H9 (cell line): ENCODE results near the gene MRPS31. TPM values are rescaled to one million over a fixed set of nuclear protein-coding genes. Genes with fewer than 3 reads are reported as not detected.
"Not testable (repeated sequence)": the region's sequence is repeated elsewhere in the genome, so short reads cannot be mapped to it uniquely, and the experiment has no call there.

ENCODE experiments used
- DNase-seq: peaks from one replicate; pipeline ENCODE4 v3.0.0-alpha.2; 2017
- H2AFZ ChIP-seq: one replicate; pipeline ENCODE4 v1.6.1; 2013; ENCODE audit warnings: mild to moderate bottlenecking, low read length, control low read depth, moderate library complexity
- H2AK5ac ChIP-seq: 2 replicates; pipeline ENCODE4 v1.6.1; 2013; ENCODE audit warnings: low read length, control low read depth, mixed read lengths; ENCODE audit not compliant: insufficient read length
- H2BK120ac ChIP-seq: one replicate; pipeline ENCODE4 v1.6.1; 2013; ENCODE audit warnings: low read depth, mild to moderate bottlenecking, low read length, control low read depth, inconsistent platforms; ENCODE audit not compliant: poor library complexity, severe bottlenecking
- H2BK12ac ChIP-seq: 2 replicates; pipeline ENCODE4 v1.6.1; 2013; ENCODE audit warnings: low read length, control low read depth, mixed read lengths, low read depth; ENCODE audit not compliant: insufficient read length
- H2BK15ac ChIP-seq: 2 replicates; pipeline ENCODE4 v1.6.1; 2013; ENCODE audit warnings: low read depth, low read length, control low read depth
- H2BK20ac ChIP-seq: one replicate; pipeline ENCODE4 v1.6.1; 2013; ENCODE audit warnings: low read depth, mild to moderate bottlenecking, low read length, control low read depth, inconsistent platforms; ENCODE audit not compliant: poor library complexity, severe bottlenecking
- H2BK5ac ChIP-seq: 2 replicates; pipeline ENCODE4 v1.6.1; 2013; ENCODE audit warnings: low read length, control low read depth, mixed read lengths; ENCODE audit not compliant: insufficient read length
- H3K14ac ChIP-seq: 2 replicates; pipeline ENCODE4 v1.6.1; 2013; ENCODE audit warnings: low read length, control low read depth; ENCODE audit not compliant: insufficient read depth
- H3K18ac ChIP-seq: 2 replicates; pipeline ENCODE4 v1.6.1; 2013; ENCODE audit warnings: low read depth, mild to moderate bottlenecking, mixed read lengths, low read length, control low read depth; ENCODE audit not compliant: insufficient read length
- H3K23ac ChIP-seq: 2 replicates; pipeline ENCODE4 v1.6.1; 2013; ENCODE audit warnings: low read length, control low read depth, mixed read lengths, low read depth; ENCODE audit not compliant: insufficient read length
- H3K23me2 ChIP-seq: 2 replicates; pipeline ENCODE4 v1.6.1; 2013; ENCODE audit warnings: low read depth, mild to moderate bottlenecking, mixed read lengths, low read length, control low read depth; ENCODE audit not compliant: insufficient read length, poor library complexity, severe bottlenecking
- H3K27ac ChIP-seq: 2 replicates; pipeline ENCODE4 v1.5.1; 2013; ENCODE audit warnings: low read length, control low read depth, mixed read lengths, low read depth; ENCODE audit not compliant: insufficient read length
- H3K27me3 ChIP-seq: 2 replicates; pipeline ENCODE4 v1.6.1; 2013; ENCODE audit warnings: low read length, control low read depth, inconsistent platforms; ENCODE audit not compliant: insufficient read depth
- H3K4ac ChIP-seq: 2 replicates; pipeline ENCODE4 v1.6.1; 2013; ENCODE audit warnings: low read depth, mild to moderate bottlenecking, control low read depth, inconsistent platforms, low read length, moderate library complexity
- H3K4me1 ChIP-seq: 2 replicates; pipeline ENCODE4 v1.6.1; 2013; ENCODE audit warnings: low read length, control low read depth, inconsistent platforms; ENCODE audit not compliant: insufficient read depth
- H3K4me2 ChIP-seq: 2 replicates; pipeline ENCODE4 v1.6.1; 2013; ENCODE audit warnings: low read length, control low read depth, mixed read lengths; ENCODE audit not compliant: insufficient read length, insufficient read depth
- H3K56ac ChIP-seq: 2 replicates; pipeline ENCODE4 v1.6.1; 2013; ENCODE audit warnings: low read depth, mild to moderate bottlenecking, mixed read lengths, low read length, control low read depth; ENCODE audit not compliant: insufficient read length
- H3K79me1 ChIP-seq: 2 replicates; pipeline ENCODE4 v1.6.1; 2013; ENCODE audit warnings: low read depth, mild to moderate bottlenecking, moderate library complexity, low read length, control low read depth, inconsistent platforms; ENCODE audit not compliant: insufficient read depth, poor library complexity, severe bottlenecking
- H3K79me2 ChIP-seq: 2 replicates; pipeline ENCODE4 v1.6.1; 2013; ENCODE audit warnings: low read length, control low read depth, inconsistent platforms; ENCODE audit not compliant: insufficient read depth
- H3K9ac ChIP-seq: 2 replicates; pipeline ENCODE4 v1.6.1; 2013; ENCODE audit warnings: low read length, control low read depth, mixed read lengths; ENCODE audit not compliant: insufficient read length; ENCODE audit errors: extremely low read depth
- H3K9me3 ChIP-seq: one replicate; pipeline ENCODE4 v1.6.1; 2013; ENCODE audit warnings: low read depth, low read length, inconsistent platforms; ENCODE audit not compliant: control insufficient read depth
- H3T11ph ChIP-seq: one replicate; pipeline ENCODE4 v1.6.1; 2013; ENCODE audit warnings: mild to moderate bottlenecking, low read length, control low read depth, inconsistent platforms
- H4K20me1 ChIP-seq: one replicate; pipeline ENCODE4 v1.6.1; 2013; ENCODE audit not compliant: control insufficient read depth, insufficient read length, insufficient read depth
- H4K5ac ChIP-seq: 2 replicates; pipeline ENCODE4 v1.6.1; 2013; ENCODE audit warnings: low read depth, mild to moderate bottlenecking, mixed read lengths, low read length, control low read depth; ENCODE audit not compliant: insufficient read length
- H4K8ac ChIP-seq: replicated peaks from 2 replicates; pipeline ENCODE4 v1.6.1; 2013; ENCODE audit warnings: low read length, control low read depth, mixed read lengths, low read depth; ENCODE audit not compliant: insufficient read length
- H4K91ac ChIP-seq: 2 replicates; pipeline ENCODE4 v1.6.1; 2013; ENCODE audit warnings: low read depth, mild to moderate bottlenecking, moderate library complexity, mixed read lengths, low read length, control low read depth; ENCODE audit not compliant: insufficient read length
- H3K27ac Mint-ChIP-seq, 3 experiments: 2 replicates in 2 of 3; 3 replicates in 1 of 3; pipeline ENCODE4 v1.8.0; 2020 to 2021; ENCODE audit warnings: mixed read lengths in 3 of 3, mild to moderate bottlenecking in 1 of 3, moderate library complexity in 1 of 3
- H3K27me3 Mint-ChIP-seq: 2 replicates; pipeline ENCODE4 v1.8.0; 2021; ENCODE audit warnings: low read depth, mild to moderate bottlenecking, moderate library complexity, mixed read lengths
- H3K36me3 Mint-ChIP-seq, 3 experiments: 2 replicates in 2 of 3; 3 replicates in 1 of 3; pipeline ENCODE4 v1.8.0; 2020 to 2021; ENCODE audit warnings: low read depth in 3 of 3, mixed read lengths in 3 of 3; ENCODE audit not compliant: insufficient read depth in 1 of 3
- H3K4me1 Mint-ChIP-seq, 2 experiments: 2 replicates each; pipeline ENCODE4 v1.8.0; 2020; ENCODE audit warnings: mixed read lengths in 2 of 2
- H3K4me3 Mint-ChIP-seq, 2 experiments: 2 replicates in 1 of 2; 3 replicates in 1 of 2; pipeline ENCODE4 v1.8.0; 2020 to 2021; ENCODE audit warnings: mild to moderate bottlenecking in 2 of 2, mixed read lengths in 2 of 2, moderate library complexity in 1 of 2
- H3K9me3 Mint-ChIP-seq, 2 experiments: 2 replicates in 1 of 2; 3 replicates in 1 of 2; pipeline ENCODE4 v1.8.0; 2020; ENCODE audit warnings: mild to moderate bottlenecking in 2 of 2, mixed read lengths in 2 of 2, moderate library complexity in 1 of 2
- WGBS: extraction: QIAGEN DNeasy Blood & Tissue Kit; methylation state at CpG from one replicate; pipeline ENCODE4 v1.1.7; 2013; ENCODE audit warnings: missing lambda C conversion rate, low lambda C conversion rate, mixed read lengths; ENCODE audit not compliant: insufficient read length; ENCODE audit errors: extremely low coverage; 5-methylcytosine and 5-hydroxymethylcytosine counted together
- total RNA-seq: library from RNA; stranded (reverse); gene quantifications from 2 replicates; pipeline ENCODE4 v1.2.1, GENCODE V29; 2021
- TF ChIP-seq, protein P1 (sequence below): fragments of 200-600 bp; sonication (generic); conservative IDR thresholded peaks from 3 replicates; pipeline ENCODE4 v1.8.0; 2021; ENCODE audit warnings: antibody characterized with exemption, mild to moderate bottlenecking

Gene MRPS31
- total RNA-seq, 1 experiment from 2014 or later, result 27.3 TPM

DNA sequence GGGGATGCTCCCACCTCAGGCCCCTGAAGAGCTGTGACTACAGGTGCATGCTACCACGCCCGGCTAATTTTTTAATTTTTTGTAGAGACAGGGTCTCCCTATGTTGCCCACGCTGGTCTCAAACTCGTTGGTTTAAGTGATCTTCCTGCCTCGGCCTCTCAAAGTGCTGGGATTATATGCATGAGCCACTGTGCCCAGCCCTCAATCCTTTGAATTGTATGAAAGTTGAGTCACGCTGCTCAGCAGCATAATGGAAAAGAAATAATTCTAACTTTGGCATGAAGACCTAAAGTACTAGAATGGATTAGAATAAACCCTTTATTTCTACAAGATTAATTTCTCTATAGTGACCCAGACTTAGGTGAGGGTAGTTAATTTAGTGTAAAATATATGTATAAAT, 42.4 kb downstream of the MRPS31 start:
- no peaks in the 10 kb centered on the region for H3K27me3 ChIP-seq
- no peak overlapping the region for H2BK5ac ChIP-seq
- H3K18ac ChIP-seq, result no peak overlapping the region
- H3K4ac ChIP-seq, result no peak overlapping the region
- H3K79me1 ChIP-seq, result no peaks in the 10 kb centered on the region
- H4K91ac ChIP-seq, result no peak overlapping the region
- H3K14ac ChIP-seq, result no peak overlapping the region
- no peak overlapping the region for H3K27ac Mint-ChIP-seq
- H3K56ac ChIP-seq, result no peak overlapping the region
- H3K79me2 ChIP-seq, result no peaks in the 10 kb centered on the region
- no peak overlapping the region for H3K27ac ChIP-seq
- no peaks in the 10 kb centered on the region for H3K4me1 Mint-ChIP-seq
- H2AFZ ChIP-seq, result no peak overlapping the region
- H3K9ac ChIP-seq, result no peak overlapping the region
- no peak overlapping the region for H2BK15ac ChIP-seq
- H3K4me2 ChIP-seq, result no peak overlapping the region
- DNase-seq, result no peak
- peaks cover 3 to 17% (median 17%) of the 10 kb centered on the region in 3 experiments; a peak in 5 of 7 replicates for H3K36me3 Mint-ChIP-seq
- H3K4me1 ChIP-seq, result no peaks in the 10 kb centered on the region
- no peaks in the 10 kb centered on the region for H3K9me3 ChIP-seq
- TF ChIP-seq, protein P1, sequence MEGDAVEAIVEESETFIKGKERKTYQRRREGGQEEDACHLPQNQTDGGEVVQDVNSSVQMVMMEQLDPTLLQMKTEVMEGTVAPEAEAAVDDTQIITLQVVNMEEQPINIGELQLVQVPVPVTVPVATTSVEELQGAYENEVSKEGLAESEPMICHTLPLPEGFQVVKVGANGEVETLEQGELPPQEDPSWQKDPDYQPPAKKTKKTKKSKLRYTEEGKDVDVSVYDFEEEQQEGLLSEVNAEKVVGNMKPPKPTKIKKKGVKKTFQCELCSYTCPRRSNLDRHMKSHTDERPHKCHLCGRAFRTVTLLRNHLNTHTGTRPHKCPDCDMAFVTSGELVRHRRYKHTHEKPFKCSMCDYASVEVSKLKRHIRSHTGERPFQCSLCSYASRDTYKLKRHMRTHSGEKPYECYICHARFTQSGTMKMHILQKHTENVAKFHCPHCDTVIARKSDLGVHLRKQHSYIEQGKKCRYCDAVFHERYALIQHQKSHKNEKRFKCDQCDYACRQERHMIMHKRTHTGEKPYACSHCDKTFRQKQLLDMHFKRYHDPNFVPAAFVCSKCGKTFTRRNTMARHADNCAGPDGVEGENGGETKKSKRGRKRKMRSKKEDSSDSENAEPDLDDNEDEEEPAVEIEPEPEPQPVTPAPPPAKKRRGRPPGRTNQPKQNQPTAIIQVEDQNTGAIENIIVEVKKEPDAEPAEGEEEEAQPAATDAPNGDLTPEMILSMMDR, result no peak
- no peak overlapping the region for H2BK120ac ChIP-seq
- H3K9me3 Mint-ChIP-seq, result no peaks in the 10 kb centered on the region
- H4K8ac ChIP-seq, result no peak overlapping the region
- H3K27me3 Mint-ChIP-seq, result no peaks in the 10 kb centered on the region
- no peak overlapping the region for H3K4me3 Mint-ChIP-seq
- H2BK12ac ChIP-seq, result no peak overlapping the region
- H2BK20ac ChIP-seq, result no peak overlapping the region
- H3K23ac ChIP-seq, result no peak overlapping the region
- H3K23me2 ChIP-seq, result no peaks in the 10 kb centered on the region
- no peak overlapping the region for H3T11ph ChIP-seq
- no peak overlapping the region for H4K5ac ChIP-seq
- no peak overlapping the region for H2AK5ac ChIP-seq
- no peaks in the 10 kb centered on the region for H4K20me1 ChIP-seq
- no CpG with 5 or more reads among the region's 6 CpGs for WGBS

DNA sequence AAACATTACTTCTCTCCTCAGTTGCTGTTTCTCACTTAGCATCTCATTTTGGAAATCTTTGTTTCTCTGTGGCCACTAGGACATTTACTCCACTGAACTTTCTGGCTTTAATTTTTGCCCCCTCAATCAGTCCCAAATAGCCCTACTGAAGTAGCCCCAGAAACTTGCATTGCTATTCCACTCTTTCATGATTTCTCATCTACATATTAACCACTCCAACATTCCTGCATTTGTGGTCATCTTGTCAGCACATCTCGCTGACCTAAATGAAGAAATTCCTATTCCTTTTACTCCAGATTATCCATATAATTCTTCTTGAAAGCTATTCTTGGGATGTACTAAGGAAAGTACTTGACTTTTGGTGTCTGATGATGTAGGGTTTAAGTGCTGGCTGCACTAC, 56.6 kb downstream of the MRPS31 start:
- not testable (repeated sequence) for H4K20me1 ChIP-seq, H3K18ac ChIP-seq, H2BK15ac ChIP-seq, H4K91ac ChIP-seq, H3K4me1 ChIP-seq, H3K79me1 ChIP-seq, H2BK12ac ChIP-seq, H2BK5ac ChIP-seq, H2BK120ac ChIP-seq, H3K4me3 Mint-ChIP-seq, H3K9ac ChIP-seq, DNase-seq, H3K4me2 ChIP-seq, H4K8ac ChIP-seq, H3K23me2 ChIP-seq, H3K14ac ChIP-seq, H3K27me3 ChIP-seq, H3K9me3 ChIP-seq, H2BK20ac ChIP-seq, H3T11ph ChIP-seq, H3K23ac ChIP-seq, H2AFZ ChIP-seq, H3K27me3 Mint-ChIP-seq, H3K4ac ChIP-seq, H2AK5ac ChIP-seq, H3K27ac Mint-ChIP-seq, H3K79me2 ChIP-seq, H4K5ac ChIP-seq, H3K4me1 Mint-ChIP-seq, H3K27ac ChIP-seq, H3K56ac ChIP-seq
- WGBS, result no CpG with 5 or more reads among the region's 1 CpG
- Mint-ChIP-seq H3K9me3 (peaks cover 15 to 38% of the 10 kb centered on the region in 2 experiments), H3K36me3 (peaks cover 18 to 41% (median 24%) of the 10 kb centered on the region in 3 experiments)
